RWPE2 (cell line): ENCODE measurements around the gene PLCB4.

ENCODE experiments used
- ATAC-seq: fragments of 200-7000 bp; cut with Tn5 transposase; 3 replicates; pipeline ENCODE4 v1.9.1; 2021; ENCODE audit warnings: low read depth
- DNase-seq: peaks from one replicate; pipeline ENCODE4 v3.0.0-alpha.2; 2020; ENCODE audit warnings: low spot score
- H3K27ac ChIP-seq: fragments of 450-650 bp; 2 replicates; pipeline ENCODE4 v1.5.1; 2017; ENCODE audit warnings: mild to moderate bottlenecking; ENCODE audit not compliant: poor library complexity, severe bottlenecking
- H3K27me3 ChIP-seq: fragments of 250-450 bp; sonication (Bioruptor Pico); 2 replicates; pipeline ENCODE4 v1.5.1; 2021; ENCODE audit warnings: mild to moderate bottlenecking, moderate library complexity; ENCODE audit not compliant: insufficient read depth, poor library complexity, severe bottlenecking
- H3K36me3 ChIP-seq: fragments of 250-450 bp; sonication (Bioruptor Pico); 2 replicates; pipeline ENCODE4 v1.5.1; 2020; ENCODE audit warnings: low read depth, mild to moderate bottlenecking, moderate library complexity
- H3K4me1 ChIP-seq: fragments of 250-450 bp; sonication (Bioruptor Pico); 2 replicates; pipeline ENCODE4 v1.5.1; 2021; ENCODE audit warnings: mild to moderate bottlenecking, moderate library complexity; ENCODE audit not compliant: insufficient read depth, poor library complexity, severe bottlenecking
- H3K4me3 ChIP-seq: fragments of 250-450 bp; sonication (Bioruptor Pico); 2 replicates; pipeline ENCODE4 v1.5.1; 2021; ENCODE audit warnings: mild to moderate bottlenecking, moderate library complexity; ENCODE audit not compliant: severe bottlenecking
- H3K9me3 ChIP-seq: fragments of 250-450 bp; sonication (Bioruptor Pico); 2 replicates; pipeline ENCODE4 v1.5.1; 2021; ENCODE audit warnings: mild to moderate bottlenecking, moderate library complexity; ENCODE audit not compliant: severe bottlenecking
- TF ChIP-seq, protein P1 (sequence below): fragments of 450-650 bp; IDR thresholded peaks from one replicate; pipeline ENCODE4 v1.5.1; 2017; ENCODE audit warnings: mild to moderate bottlenecking, moderate library complexity; ENCODE audit not compliant: poor library complexity, severe bottlenecking

The PLCB4 gene

DNA sequence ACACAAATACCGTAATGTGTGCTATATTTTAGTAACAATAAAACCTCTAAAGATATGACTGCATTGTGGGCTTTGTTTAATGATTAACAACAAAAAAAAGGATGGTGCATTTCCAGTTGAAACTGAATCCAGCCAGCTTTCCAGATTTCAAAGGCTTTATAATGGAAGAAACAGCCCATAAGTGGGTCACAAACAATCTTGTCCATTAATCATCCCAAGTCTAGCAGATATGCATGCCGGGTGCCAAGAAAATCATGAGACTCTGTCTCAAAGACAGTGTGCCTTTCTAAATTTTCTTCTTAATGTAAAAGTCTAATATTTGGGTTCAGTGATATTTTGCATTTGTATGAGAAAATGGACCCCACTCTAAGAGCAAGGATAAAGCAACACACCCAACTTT, 424.9 kb downstream of the PLCB4 start:
- TF ChIP-seq, protein P1, sequence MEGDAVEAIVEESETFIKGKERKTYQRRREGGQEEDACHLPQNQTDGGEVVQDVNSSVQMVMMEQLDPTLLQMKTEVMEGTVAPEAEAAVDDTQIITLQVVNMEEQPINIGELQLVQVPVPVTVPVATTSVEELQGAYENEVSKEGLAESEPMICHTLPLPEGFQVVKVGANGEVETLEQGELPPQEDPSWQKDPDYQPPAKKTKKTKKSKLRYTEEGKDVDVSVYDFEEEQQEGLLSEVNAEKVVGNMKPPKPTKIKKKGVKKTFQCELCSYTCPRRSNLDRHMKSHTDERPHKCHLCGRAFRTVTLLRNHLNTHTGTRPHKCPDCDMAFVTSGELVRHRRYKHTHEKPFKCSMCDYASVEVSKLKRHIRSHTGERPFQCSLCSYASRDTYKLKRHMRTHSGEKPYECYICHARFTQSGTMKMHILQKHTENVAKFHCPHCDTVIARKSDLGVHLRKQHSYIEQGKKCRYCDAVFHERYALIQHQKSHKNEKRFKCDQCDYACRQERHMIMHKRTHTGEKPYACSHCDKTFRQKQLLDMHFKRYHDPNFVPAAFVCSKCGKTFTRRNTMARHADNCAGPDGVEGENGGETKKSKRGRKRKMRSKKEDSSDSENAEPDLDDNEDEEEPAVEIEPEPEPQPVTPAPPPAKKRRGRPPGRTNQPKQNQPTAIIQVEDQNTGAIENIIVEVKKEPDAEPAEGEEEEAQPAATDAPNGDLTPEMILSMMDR, result no peak
- Histone ChIP-seq H3K4me1 (no peaks in the 10 kb centered on the region), H3K4me3 (no peak overlapping the region), H3K27ac (no peak overlapping the region), H3K27me3 (peaks cover 4% of the 10 kb centered on the region), H3K9me3 (no peaks in the 10 kb centered on the region), H3K36me3 (no peaks in the 10 kb centered on the region)
- DNase-seq (no peak), ATAC-seq (no peak)

DNA sequence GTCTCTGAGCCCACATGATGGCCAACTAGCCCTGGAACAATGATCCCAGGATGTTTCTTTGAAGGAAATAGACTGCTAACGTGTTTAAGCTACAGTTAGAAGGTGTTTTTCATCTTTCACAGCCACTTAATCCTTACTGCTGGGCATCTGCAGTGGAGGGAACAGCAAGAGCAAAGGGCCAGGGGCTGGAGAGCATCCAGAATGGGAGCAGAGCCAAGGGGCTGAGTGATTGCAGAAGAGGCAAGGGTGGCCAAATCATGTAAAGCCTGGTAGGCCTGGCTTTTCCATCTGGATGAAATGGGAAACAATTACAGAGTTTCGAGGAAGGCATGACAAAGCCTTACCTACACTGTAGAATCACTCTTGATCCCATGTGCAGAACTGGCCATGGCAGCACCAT, 426.8 kb downstream of the PLCB4 start:
- Histone ChIP-seq H3K36me3 (no peaks in the 10 kb centered on the region), H3K4me1 (no peaks in the 10 kb centered on the region), H3K27ac (no peak overlapping the region), H3K27me3 (peaks cover 4% of the 10 kb centered on the region), H3K4me3 (no peak overlapping the region), H3K9me3 (no peaks in the 10 kb centered on the region)
- TF ChIP-seq, protein P1, result no peak
- DNase-seq, result no peak
- ATAC-seq, result no peak

DNA sequence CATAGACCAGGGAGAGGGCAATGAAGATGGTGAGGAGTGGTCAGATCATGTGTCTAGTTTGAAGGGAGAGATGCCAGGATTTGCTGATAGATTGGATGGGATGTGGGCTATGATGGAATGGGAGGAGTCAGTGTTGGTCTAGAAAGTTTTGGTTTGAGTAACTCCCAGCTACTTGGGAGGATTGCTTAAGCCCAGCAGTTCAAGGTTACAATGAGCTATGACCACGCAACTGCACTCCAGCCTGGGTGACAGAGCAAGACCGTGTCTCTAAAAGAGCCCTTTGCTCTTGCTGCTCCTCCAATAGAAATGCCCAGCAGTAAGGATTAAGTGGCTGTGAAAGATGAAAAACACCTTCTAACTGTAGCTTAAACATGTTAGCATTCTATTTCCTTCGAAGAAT, 427.3 kb downstream of the PLCB4 start:
- DNase-seq (no peak), ATAC-seq (no peak)
- Histone ChIP-seq H3K36me3 (no peaks in the 10 kb centered on the region), H3K27me3 (peaks cover 4% of the 10 kb centered on the region), H3K4me1 (no peaks in the 10 kb centered on the region), H3K27ac (no peak overlapping the region), H3K4me3 (no peak overlapping the region), H3K9me3 (no peaks in the 10 kb centered on the region)
- TF ChIP-seq, protein P1, result no peak

DNA sequence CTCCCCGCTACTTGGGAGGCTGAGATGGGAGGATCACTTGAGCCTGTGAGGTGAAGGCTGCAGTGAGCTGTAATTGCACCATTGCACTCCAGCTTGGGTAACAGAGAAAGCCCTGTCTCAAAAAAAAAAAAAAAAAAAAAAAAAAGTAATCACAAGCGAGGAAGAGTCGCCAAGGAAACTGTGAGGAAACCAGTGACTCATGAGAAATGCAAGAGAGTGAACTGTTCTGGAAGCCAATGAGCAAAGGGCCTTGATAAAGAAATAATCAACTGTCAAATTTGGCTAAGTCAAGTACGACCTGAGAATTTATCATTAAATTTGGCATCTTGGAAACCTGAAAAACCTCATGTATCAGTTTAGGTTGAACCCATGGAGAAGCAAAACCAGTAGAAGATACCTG, 429.4 kb downstream of the PLCB4 start:
- no peaks in the 10 kb centered on the region for H3K27me3 ChIP-seq
- H3K4me1 ChIP-seq, result no peaks in the 10 kb centered on the region
- TF ChIP-seq, protein P1, result no peak
- H3K36me3 ChIP-seq, result no peaks in the 10 kb centered on the region
- H3K9me3 ChIP-seq, result no peaks in the 10 kb centered on the region
- H3K27ac ChIP-seq, result no peak overlapping the region
- ATAC-seq (no peak), DNase-seq (no peak)
- no peak overlapping the region for H3K4me3 ChIP-seq

DNA sequence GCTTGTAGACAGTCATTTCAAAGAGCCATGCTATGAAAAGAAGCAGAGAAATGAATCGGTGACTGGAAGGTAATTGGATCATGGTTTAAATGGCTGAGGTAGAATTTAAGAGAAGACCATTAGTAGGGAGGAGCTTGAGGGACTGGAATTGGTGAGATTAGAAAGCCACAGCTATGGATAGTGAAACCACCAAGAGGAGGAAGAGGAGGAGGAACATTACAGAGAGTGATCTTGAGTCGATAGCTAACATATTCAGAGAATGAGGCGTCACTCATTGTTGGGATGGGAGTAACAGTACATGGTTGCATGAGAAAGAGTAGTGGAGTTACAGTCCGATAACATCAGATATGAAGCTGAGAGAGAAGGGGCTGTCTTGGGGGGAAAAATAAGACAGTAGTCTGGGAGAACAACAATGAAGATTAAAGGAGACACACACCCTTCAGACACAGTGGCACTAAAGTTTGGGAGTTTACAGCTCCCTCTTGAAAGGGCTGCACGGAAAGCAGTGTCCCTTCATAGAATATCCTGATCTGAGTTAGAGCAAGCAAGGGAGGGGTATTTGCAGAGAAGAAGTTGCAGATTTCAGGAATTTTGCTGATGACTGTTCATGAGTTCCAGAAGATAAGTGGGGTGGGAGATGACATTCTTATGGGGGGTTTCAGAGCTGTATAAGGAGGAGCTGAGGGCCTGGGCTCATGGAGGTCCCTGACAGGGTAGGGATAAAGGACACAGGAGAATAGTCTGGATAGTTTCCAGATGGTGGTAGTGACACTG, 430.4 kb downstream of the PLCB4 start:
- TF ChIP-seq, protein P1, result no peak
- Histone ChIP-seq H3K4me1 (no peaks in the 10 kb centered on the region), H3K36me3 (no peaks in the 10 kb centered on the region), H3K9me3 (no peaks in the 10 kb centered on the region), H3K4me3 (no peak overlapping the region), H3K27me3 (no peaks in the 10 kb centered on the region), H3K27ac (no peak overlapping the region)
- DNase-seq, result no peak
- ATAC-seq, result no peak
